Left forelimb (tissue), 1 donor: ENCODE measurements around the gene ITIH6.
"Not testable (repeated sequence)": the region's sequence is repeated elsewhere in the genome, so short reads cannot be mapped to it uniquely, and the experiment has no call there.

Experiments
- DNase-seq: peaks from one replicate; pipeline ENCODE4 v3.0.0-alpha.2; 2018; ENCODE audit warnings: low spot score

ITIH6 gene

GRCh38 chrX:54798137-54798536, at the start of gene ITIH6:
Gene ITIH6, minus strand, starts transcription at chrX:54798255. Its CDS starts 45 bp downstream, at chrX:54798210.
- no peak for DNase-seq

GRCh38 chrX:54847700-54848099, 49.6 kb upstream of the ITIH6 start:
- not testable (repeated sequence) for DNase-seq

GRCh38 chrX:54843050-54843449, 45.0 kb upstream of the ITIH6 start:
- DNase-seq = no peak

GRCh38 chrX:54842607-54843006, 44.6 kb upstream of the ITIH6 start:
- no peak for DNase-seq

GRCh38 chrX:54841184-54841874, 43.3 kb upstream of the ITIH6 start:
- DNase-seq = not testable (repeated sequence)

GRCh38 chrX:54838583-54838982, 40.5 kb upstream of the ITIH6 start:
- DNase-seq = no peak

- DNase-seq = peak; percentile 23
These were observed 28.5 kb upstream of the ITIH6 start for GRCh38 chrX:54826598-54826997.

- DNase-seq = no peak
These were observed 27.8 kb upstream of the ITIH6 start for GRCh38 chrX:54825716-54826438.

GRCh38 chrX:54824722-54825121, 26.7 kb upstream of the ITIH6 start:
- DNase-seq = no peak

GRCh38 chrX:54824195-54824594, 26.1 kb upstream of the ITIH6 start:
- DNase-seq = peak; percentile 9

- DNase-seq = peak; percentile 18
These were observed 23.3 kb upstream of the ITIH6 start for GRCh38 chrX:54821310-54821709.

GRCh38 chrX:54820737-54821136, 22.7 kb upstream of the ITIH6 start:
- DNase-seq = peak; percentile 18

GRCh38 chrX:54819201-54819600, 21.1 kb upstream of the ITIH6 start:
- no peak for DNase-seq

GRCh38 chrX:54818221-54818620, 20.2 kb upstream of the ITIH6 start:
- DNase-seq = no peak

- no peak for DNase-seq
These were observed 19.3 kb upstream of the ITIH6 start for GRCh38 chrX:54817220-54817820.

GRCh38 chrX:54812306-54812705, 14.3 kb upstream of the ITIH6 start:
- DNase-seq = no peak

GRCh38 chrX:54811301-54811885, 13.3 kb upstream of the ITIH6 start:
- no peak for DNase-seq

- no peak for DNase-seq
These were observed 12.5 kb upstream of the ITIH6 start for GRCh38 chrX:54810532-54810931.

GRCh38 chrX:54808605-54809483, 10.8 kb upstream of the ITIH6 start:
- peak; percentile 92 for DNase-seq

- DNase-seq = peak; percentile 87
These were observed 10.1 kb upstream of the ITIH6 start for GRCh38 chrX:54808109-54808604.

GRCh38 chrX:54807524-54808108, 9.6 kb upstream of the ITIH6 start, which contains the start of gene MAGED2:
Gene MAGED2, plus strand, starts transcription at chrX:54807745. Its CDS starts 1,587 bp downstream, at chrX:54809332.
- peak; percentile 75 for DNase-seq
